HL-60 (cell line): ENCODE measurements around the gene FHL1.

ENCODE experiments used
- DNase-seq, 2 experiments: peaks; one replicate each; pipeline ENCODE4 v3.0.0-alpha.2; 2010 to 2020; ENCODE audit warnings: low read depth in 1 of 2, low spot score in 1 of 2
- H3K27ac ChIP-seq: fragments of 250-450 bp; sonication (Bioruptor Pico); replicated peaks from 2 replicates; pipeline ENCODE4 v1.5.1; 2020; ENCODE audit warnings: mild to moderate bottlenecking, moderate library complexity
- H3K27me3 ChIP-seq: fragments of 250-450 bp; sonication (Bioruptor Pico); 2 replicates; pipeline ENCODE4 v1.5.1; 2021; ENCODE audit warnings: mild to moderate bottlenecking, moderate library complexity; ENCODE audit not compliant: insufficient read depth, poor library complexity, severe bottlenecking
- H3K4me3 ChIP-seq: replicated peaks from 2 replicates; pipeline ENCODE4 v1.5.1; 2011; ENCODE audit warnings: mild to moderate bottlenecking, control low read depth, low read length; ENCODE audit not compliant: insufficient read depth
- CTCF ChIP-seq: IDR thresholded peaks from one replicate; pipeline ENCODE4 v1.5.1; 2011; ENCODE audit warnings: low read length, control low read depth, inconsistent platforms; ENCODE audit not compliant: insufficient read depth
- GABPA ChIP-seq: IDR thresholded peaks from 2 replicates; pipeline ENCODE4 v1.6.1; 2012; ENCODE audit warnings: low read depth
- POLR2AphosphoS5 ChIP-seq: IDR thresholded peaks from 2 replicates; pipeline ENCODE4 v1.6.1; 2012; ENCODE audit warnings: low read depth
- REST ChIP-seq: IDR thresholded peaks from 2 replicates; pipeline ENCODE4 v1.6.1; 2012; ENCODE audit warnings: low read depth; ENCODE audit not compliant: insufficient replicate concordance
- SPI1 ChIP-seq: IDR thresholded peaks from 2 replicates; pipeline ENCODE4 v1.6.1; 2012; ENCODE audit warnings: low read depth, mild to moderate bottlenecking, borderline replicate concordance

The FHL1 gene

GRCh38 chrX:136260776-136261175 lies 113.4 kb downstream of the FHL1 start:
- H3K4me3 ChIP-seq, result no peak overlapping the region
- no peak for DNase-seq
- no peak for TF ChIP-seq REST
- no peak for TF ChIP-seq CTCF
- no peak for TF ChIP-seq SPI1
- no peak for TF ChIP-seq GABPA
- TF ChIP-seq POLR2AphosphoS5, result no peak
- H3K27me3 ChIP-seq, result no peaks in the 10 kb centered on the region
- H3K27ac ChIP-seq, result no peak overlapping the region
